Measurements from ENCODE around the gene GRIN1.

The GRIN1 gene

GRCh38 chr9:137138722-137139467 is at the start of gene GRIN1:
TSS of gene GRIN1 (plus strand) at chr9:137139154. CDS start at chr9:137139487, 333 bp downstream.
- no peak for TF ChIP-seq POLR2A (IDR thresholded peaks at IDR 0.05; ENCODE audit: low read depth, low read length)
- no peak for FAIRE-seq
- no peak for DNase-seq (ENCODE audit: insufficient read length, low spot score)

- DNase-seq (ENCODE audit: insufficient read length, low spot score) (no peak), FAIRE-seq (no peak)
- TF ChIP-seq POLR2A (IDR thresholded peaks at IDR 0.05; ENCODE audit: low read depth, low read length): no peak
Observed at GRCh38 chr9:137089232-137089947, 49.6 kb upstream of the GRIN1 start.

GRCh38 chr9:137095664-137096517 is 43.1 kb upstream of the GRIN1 start:
- FAIRE-seq (no peak), DNase-seq (ENCODE audit: insufficient read length, low spot score) (no peak)

GRCh38 chr9:137096785-137097546 is 42.0 kb upstream of the GRIN1 start:
- FAIRE-seq (no peak), DNase-seq (ENCODE audit: insufficient read length, low spot score) (no peak)
- TF ChIP-seq POLR2A (IDR thresholded peaks at IDR 0.05; ENCODE audit: low read depth, low read length): no peak

More at GRCh38 chr9:137095664-137096517, 43.1 kb upstream of the GRIN1 start:
- TF ChIP-seq POLR2A (IDR thresholded peaks at IDR 0.05; ENCODE audit: low read depth, low read length): no peak

GRCh38 chr9:137097761-137098462 is 41.0 kb upstream of the GRIN1 start:
- no peak for DNase-seq (ENCODE audit: insufficient read length, low spot score)
- no peak for FAIRE-seq
- no peak for TF ChIP-seq POLR2A (IDR thresholded peaks at IDR 0.05; ENCODE audit: low read depth, low read length)

- TF ChIP-seq POLR2A (IDR thresholded peaks at IDR 0.05; ENCODE audit: low read depth, low read length): no peak
- no peak for FAIRE-seq
- DNase-seq (ENCODE audit: insufficient read length, low spot score): no peak
Observed at GRCh38 chr9:137099231-137099630, 39.7 kb upstream of the GRIN1 start.

- DNase-seq (ENCODE audit: insufficient read length, low spot score): no peak
- no peak for TF ChIP-seq POLR2A (IDR thresholded peaks at IDR 0.05; ENCODE audit: low read depth, low read length)
- FAIRE-seq: no peak
Observed at GRCh38 chr9:137103206-137103999, 35.6 kb upstream of the GRIN1 start.

- FAIRE-seq (no peak), DNase-seq (ENCODE audit: insufficient read length, low spot score) (no peak)
- TF ChIP-seq POLR2A (IDR thresholded peaks at IDR 0.05; ENCODE audit: low read depth, low read length): no peak
Observed at GRCh38 chr9:137105814-137106661, 32.9 kb upstream of the GRIN1 start.

GRCh38 chr9:137106662-137107250 is 32.2 kb upstream of the GRIN1 start:
- DNase-seq (ENCODE audit: insufficient read length, low spot score): no peak
- no peak for TF ChIP-seq POLR2A (IDR thresholded peaks at IDR 0.05; ENCODE audit: low read depth, low read length)
- FAIRE-seq: no peak

GRCh38 chr9:137107312-137107921 is 31.5 kb upstream of the GRIN1 start:
- FAIRE-seq: no peak
- no peak for TF ChIP-seq POLR2A (IDR thresholded peaks at IDR 0.05; ENCODE audit: low read depth, low read length)
- no peak for DNase-seq (ENCODE audit: insufficient read length, low spot score)

GRCh38 chr9:137107982-137108381 is 31.0 kb upstream of the GRIN1 start:
- DNase-seq (ENCODE audit: insufficient read length, low spot score): no peak
- no peak for TF ChIP-seq POLR2A (IDR thresholded peaks at IDR 0.05; ENCODE audit: low read depth, low read length)
- FAIRE-seq: no peak

All from H54 (cell line).